Activated CD4-positive, CD25-positive, alpha-beta regulatory T cell treated with anti-CD3 and anti-CD28 coated beads, Interleukin-2, amount 50 U/mL, for 16 hours (primary cell): ENCODE results near the gene PTHLH.

Experiments used
- DNase-seq: peaks from one replicate; pipeline ENCODE4 v3.0.0-alpha.2; 2020; ENCODE audit warnings: low read depth, low spot score

PTHLH gene

DNA sequence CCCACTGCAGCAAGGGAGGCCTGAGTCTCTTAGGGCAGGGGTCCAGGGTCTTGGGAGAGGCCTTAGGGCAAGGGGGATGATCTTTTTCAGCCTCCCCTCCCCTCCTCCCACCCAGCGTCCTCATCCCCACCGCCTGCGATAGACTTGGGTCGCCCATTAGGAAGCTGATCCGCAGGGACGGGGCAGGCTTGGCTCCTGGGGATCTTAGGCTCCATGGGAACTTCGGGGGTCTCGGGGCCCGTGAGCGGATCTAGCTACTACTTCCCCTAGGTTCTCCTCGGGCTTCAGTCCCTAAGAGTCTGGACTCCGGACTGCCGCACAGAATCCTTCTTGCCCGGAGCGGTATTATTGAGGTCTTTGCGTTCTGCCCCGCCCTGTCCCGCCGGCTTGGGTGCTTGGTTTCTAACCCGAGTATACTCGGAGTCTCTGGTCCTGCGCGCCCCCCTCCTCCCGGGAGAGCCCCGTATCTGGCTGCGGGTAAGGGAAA is 2.2 kb upstream of the PTHLH start:
- DNase-seq, result no peak

DNA sequence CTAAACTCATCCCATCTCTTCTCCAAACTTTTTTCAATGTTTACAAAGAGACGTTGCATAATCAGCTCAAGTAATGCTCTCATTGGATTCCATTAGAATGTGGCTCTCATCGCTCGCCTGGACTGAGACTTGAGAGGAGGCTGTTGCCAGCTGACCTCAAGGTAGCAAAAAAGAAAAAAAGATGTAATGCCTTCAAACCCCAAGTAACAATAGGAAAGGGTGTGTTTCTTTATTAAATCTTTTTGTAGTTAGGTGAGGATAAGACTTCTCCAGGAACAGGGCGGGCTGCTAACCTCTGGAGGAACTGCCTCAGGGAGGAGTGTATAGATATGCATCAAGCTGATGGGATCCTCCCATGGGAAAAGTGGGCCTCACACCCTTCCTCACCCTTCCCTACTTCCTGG is 956 bp upstream of the PTHLH start:
- no peak for DNase-seq

DNA sequence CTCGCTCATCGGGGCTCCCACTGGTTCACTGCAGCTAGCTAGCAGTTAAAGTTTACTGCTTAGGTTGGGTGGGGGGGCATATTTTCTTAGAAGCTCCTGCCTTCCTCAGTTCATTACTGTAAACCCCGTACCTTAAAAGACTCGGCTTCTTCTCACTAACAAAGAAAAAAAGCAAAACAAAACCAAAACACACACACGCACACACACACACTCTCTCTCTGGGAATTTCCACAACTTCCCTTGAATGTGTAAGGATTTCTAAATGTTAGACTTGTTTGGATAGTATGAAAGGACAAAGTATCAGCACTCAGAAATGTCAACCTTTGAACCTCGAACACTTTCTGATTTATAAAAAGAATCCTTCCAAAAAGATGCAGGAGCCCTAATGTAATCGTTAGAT is 927 bp downstream of the PTHLH start:
- no peak for DNase-seq

DNA sequence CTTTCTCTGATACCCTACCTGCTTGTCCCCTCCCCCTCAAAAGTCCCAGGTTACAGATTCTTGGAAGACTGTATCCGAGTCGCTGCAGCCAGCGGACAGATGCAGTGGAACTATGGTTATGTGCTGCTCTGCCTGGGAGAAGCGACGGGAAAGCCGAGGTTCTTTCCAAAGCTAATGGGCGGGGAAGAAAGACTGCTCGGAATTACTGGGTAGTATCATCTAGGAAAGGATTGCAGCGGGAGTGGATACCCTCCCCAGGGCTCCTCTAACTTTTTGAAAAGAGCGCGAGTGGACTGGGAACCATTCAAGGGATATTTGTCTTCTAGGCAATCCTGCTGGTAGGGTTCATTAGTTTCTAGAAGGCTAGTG is 1.4 kb downstream of the PTHLH start:
- no peak for DNase-seq

DNA sequence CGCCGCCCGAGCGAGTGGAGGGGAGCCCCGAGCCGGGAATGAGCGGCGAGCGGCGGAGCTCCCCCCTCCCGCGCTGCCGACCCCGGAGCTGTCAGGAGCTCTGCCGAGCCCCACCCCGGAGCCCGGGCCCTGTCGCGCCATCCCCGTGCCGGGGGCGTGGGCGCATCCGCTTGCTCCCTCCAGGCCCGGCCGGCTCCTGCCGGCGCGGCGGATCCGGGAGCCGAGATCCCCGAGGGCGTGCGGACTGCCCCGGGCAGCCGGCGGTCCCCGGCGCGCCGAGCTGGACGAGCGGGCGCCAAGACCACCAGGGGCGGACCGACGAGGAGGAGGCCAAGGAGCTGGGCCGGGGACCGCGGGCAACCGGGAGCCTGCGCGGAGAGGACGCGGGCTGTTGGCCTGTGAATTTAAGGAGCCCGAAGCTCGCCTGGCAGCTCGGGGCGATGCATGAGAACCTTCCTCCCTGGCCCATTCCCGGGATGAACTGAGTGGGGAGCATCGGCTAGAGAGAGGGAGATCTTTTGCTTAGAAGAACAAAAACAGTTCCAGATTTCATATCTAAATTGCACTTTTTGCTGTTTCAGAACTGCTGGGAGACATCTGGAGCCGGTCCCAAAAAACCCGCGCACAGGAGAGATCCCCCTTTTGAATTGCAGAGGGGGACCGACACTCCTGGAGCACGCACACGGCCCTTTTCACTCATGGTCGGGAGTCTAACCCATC is 2.0 kb downstream of the PTHLH start:
- no peak for DNase-seq

DNA sequence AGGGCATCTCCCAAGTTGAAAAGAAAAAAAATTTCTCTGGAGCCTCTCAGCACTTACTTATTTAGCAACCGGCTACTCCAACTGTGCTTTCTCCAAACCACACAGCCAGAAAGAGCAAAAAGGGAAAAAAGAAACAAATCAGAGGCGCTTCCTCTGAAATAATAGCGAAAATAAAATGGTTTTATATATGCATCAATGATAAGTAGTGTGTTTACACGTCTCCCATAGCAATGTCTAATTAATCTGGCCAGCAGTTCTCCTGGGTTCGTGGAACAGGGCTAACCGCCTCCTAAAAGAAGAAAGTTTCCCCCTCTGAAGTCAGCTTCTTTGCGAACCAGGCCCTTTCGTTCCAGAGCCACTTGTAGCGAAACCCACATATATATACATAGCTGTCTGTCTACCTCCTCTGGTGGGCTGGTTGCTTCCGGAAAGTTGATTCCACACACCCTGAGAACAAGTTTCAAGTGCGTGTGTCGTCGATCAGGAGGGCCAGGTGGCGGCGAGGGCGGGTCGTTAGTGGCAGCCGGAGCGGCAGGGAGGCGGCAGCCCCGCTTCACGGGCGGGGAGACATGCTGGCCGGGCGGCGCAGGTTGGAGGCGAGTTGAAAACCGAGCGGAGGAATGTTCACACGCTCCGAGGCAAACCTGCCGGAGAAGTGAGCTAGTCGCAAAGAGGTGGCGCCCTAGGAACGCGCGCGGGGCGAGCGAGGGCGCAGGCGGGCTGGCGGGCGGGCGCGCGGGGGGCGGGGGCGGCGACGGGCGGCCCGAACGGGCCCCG is 2.7 kb downstream of the PTHLH start:
- no peak for DNase-seq

DNA sequence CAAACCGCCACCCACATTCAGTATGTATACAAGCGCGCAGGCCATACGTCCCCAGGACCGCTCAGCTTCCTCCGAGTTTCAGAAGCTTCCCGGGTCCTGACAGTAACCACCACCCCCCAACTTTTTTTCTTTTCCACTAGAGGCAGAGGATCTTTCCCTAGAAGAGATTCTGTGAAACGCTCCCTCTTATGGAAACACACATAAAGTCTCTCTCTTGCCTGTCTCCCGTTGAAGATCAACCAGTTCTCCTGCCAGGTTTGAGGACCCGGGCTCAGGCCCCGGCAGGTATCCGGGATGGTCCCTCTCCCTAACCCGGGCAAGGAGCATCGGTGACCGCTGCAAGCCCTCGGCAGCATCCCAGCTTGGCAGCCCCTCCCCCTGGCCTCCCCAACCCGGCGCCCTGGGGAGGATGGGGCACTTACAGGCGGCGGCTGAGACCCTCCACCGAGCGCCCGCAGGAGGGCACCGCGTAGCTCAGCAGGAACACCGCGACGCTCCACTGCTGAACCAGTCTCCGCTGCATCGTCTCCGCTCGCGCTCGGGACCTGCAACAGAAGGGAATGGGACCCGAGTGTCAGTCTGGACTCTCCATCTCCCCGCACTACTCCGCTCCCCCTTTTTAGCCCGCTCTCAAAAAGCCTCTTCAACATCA is 3.4 kb downstream of the PTHLH start:
- no peak for DNase-seq

DNA sequence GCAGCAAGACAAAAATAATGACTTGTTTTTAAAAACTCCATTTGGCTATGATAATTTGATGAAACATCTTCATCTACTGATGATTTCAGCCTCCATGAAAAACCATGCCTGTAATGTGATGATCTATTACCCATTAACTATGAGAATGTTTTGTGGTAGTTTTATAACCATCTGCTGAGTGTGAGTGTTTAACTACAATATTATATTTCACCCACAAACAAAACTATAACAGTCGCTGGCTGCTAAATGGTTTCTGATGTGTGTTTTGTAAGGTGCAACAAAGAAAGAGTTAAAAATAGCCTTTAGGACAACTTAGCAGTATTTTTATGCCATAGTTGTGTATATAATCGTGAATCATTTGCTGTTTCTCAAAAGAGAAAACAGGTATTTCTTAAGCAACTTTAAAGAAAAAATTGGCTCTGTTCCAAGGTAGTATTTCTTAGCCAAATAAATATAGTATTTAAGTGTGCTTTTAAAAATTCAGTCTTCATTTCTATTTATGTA is 4.9 kb downstream of the PTHLH start:
- no peak for DNase-seq

DNA sequence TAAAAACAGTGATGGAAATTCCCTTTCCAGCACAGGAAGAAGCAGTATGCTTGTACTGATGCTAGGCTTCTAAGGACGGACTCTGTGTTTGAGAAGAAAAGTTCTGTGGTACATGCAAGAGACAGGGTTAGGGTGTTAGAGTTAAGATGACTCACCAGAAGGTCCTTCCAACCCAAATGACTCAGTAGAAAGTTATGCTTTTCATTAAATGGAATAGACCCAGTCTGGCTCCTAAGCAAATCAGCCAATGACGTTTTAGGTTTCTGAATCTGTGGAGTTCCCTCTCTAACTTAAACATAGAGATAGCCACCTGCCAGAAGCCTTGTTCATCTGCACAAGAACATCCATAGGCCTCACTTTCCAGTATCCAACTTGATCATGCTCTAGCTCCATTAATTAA is 5.7 kb downstream of the PTHLH start:
- DNase-seq, result no peak

DNA sequence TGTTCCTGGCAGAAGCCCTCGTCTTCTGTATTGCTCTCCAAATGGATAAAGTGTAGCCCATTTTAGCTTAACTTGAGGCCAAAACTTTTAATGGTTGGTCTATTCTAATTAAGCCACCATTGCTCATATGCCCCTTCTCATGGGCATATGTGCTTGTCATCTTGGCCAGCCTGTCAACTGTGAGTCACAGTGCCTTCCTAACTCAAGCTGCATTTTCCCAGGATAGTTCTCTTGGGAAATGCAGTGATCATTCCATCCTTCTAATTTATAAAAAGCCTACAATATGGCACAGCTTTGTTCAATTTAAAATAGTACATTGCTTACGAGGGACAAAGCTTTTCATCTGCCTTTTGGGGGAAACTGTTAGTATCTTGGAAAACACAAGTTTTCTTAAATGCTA is 6.6 kb downstream of the PTHLH start:
- no peak for DNase-seq

DNA sequence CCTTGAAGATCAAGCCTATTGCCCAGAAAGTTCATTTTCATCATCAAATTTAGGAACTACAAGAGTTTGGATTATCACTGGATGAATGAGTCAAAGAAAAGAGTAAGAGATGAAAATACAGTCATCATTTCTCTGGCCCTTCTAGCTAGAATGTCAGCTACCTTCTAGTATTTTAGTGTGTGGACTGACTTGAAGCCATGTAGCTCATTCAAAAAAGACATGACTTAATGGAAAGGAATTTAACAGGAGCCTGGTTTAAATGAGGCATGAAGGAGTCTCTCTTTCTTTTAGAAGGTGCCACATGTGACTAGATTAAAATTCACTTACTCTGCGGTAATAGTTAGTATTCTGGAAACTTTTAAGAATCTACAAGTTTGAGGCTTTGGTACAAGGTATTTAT is 7.1 kb downstream of the PTHLH start:
- DNase-seq, result no peak

DNA sequence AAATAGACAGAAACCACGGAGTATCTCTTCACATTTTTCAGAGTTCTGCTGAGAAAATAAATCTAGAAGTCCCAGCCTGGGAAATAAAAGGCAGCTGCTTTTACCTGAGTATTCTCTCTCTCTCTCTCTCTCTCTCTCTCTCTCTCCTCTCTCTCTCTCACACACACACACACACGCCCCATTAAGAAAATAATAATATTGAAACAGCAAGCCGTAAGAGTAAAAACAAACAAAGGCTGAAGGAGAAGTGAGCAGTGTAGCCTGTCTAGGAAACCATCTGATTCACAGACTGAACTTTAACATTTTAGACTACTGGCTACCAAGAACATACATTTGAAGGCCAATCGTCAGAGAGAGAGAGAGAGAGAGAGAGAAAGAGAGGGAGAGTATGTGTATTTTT is 8.4 kb downstream of the PTHLH start:
- no peak for DNase-seq

DNA sequence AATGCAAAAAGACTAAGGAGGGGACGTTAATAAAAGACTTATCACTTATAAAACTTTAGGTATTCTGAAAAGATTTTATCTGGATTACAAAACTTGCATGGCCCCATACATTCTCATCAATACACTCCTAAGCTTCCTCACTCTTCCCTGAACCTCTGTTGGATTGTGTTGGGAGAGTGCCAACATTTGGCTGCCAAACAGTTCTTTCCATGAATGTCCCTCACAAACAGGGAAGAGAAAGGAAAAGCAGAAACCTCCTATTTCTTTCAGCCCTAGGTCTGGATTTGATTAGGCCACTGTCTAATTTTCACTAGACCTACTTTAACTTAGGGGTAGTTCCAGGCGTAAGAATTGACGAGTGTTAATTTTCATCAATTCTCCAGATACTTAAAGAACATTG is 11.7 kb downstream of the PTHLH start:
- no peak for DNase-seq

DNA sequence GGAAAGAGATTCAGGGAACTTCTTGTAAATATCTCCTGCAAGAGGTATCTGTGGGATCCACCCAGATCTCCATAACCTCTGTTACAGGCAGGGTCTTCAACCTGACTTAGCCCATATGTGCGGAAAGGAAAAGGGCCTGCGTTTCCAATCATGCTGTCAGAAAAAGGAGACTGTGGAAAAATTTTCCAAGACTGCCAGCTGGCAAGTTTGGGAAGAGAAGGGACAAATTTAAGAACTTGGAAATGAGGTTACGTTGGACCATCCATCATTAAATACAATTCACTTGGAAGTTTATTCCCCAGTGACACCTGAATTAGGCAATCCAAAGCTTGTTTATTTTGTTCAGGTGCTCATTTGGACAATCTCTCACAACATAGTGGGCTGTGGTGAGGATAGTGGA is 13.9 kb downstream of the PTHLH start:
- no peak for DNase-seq

DNA sequence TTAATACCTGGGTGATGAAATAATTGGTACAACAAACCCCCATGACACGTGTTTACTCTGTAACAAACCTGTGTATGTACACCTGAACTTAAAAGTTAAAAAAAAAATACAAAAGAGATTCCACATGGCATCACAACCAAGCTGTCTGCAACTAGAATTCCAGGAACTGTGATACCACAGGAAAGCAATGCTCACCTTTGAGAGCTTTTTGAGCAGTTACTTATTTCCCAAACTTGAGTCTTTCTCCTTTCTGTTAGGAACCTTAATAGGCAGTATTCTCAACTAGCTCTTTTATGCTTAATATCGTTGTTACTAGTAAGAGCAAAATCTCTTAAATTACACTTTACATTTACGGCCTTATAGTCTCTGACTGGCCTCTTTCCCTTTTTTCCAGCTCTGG is 15.2 kb downstream of the PTHLH start:
- DNase-seq, result no peak

DNA sequence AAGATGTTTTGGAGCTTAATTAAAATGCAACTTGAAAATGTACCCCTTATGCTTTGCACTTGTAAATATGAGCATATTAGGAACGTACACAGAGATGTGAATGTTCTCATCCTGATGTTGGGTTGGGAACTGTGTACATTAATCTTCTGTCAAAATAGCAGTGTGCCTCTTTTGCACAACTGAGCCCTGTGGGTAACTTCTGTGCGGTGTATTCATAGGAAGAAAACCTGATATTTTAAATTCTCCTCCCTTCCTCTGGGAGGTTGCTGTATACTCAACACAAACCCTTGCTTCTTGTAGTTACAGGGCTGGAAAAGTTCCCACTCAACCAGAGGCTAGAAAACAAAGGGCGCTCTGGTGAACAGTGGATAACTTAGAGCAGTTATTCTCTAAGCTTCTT is 18.7 kb downstream of the PTHLH start:
- DNase-seq, result no peak

DNA sequence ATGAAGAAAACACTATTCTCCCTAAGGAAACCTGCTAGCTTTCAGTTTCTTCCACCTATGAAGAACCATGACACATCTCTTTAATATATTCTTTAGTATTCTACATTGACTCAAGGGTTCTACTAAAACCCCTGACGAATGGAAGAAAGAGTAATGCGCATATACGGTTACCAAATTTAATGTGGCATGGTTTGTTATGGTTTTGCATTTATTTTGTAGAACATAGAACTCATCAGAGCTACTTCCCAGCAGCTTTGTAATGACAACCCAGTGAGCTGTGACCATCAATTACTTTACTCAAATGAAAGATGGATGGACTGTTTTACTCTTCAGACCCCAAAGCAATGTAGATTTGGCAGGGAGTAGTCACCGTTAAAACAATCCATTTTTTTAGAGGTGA is 19.2 kb downstream of the PTHLH start:
- DNase-seq, result no peak

DNA sequence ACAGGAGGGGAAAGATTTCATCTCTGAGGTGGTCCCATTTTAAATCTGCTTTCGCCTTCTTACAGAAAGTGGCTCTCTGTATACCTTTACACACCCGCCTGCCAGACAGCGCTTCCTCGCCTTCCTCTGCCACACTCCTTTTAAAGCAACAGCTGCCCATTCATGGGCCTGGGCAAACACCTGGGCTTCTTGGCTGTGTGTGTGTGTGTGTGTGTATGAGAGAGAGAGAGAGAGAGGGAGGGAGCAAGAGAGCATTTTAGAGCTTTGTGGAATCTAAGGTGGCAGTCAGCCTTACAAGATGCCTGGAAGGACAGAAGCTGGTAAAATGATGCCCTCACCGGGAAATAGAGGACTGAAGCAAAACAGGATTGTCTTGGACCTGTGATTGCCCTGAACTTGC is 20.0 kb downstream of the PTHLH start:
- no peak for DNase-seq

DNA sequence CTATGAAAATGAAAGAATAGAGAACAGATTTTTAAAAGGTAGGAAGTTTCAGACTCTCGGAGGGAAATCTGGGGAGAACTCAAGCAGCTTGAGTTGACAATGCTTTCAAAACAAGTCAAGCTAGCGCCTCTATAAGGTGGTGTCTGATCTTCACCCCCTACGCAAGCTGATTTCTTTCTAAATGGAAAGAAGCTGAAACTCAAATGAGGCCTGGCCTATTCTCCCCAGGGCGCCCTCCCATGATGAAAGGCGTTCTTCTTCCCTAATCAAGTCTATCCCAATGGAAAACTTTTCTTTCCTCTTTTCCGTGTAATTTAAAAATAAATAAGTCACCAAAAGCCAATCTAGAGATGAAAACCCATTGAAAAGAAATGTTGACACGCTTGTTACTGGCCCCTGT is 20.6 kb downstream of the PTHLH start:
- DNase-seq, result no peak

DNA sequence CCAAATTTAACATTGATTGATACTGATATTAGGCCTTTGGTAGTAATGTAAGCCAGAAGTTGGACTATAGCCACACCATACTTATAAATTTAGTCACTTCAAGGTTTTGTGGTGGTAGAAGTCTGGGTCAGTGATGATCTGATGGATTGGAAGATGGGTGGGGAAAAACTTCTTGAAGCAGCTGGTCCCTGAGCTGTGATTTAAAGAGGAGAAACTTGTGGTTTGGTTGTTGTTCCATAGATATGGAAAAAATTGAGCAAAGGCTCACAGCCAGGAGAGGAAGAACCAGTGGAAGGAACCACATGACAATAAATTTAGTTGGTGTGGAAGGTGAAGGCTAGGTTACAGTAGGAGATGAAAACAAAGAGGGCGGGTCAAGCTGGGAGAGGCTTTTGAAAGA is 26.1 kb downstream of the PTHLH start:
- DNase-seq, result no peak

DNA sequence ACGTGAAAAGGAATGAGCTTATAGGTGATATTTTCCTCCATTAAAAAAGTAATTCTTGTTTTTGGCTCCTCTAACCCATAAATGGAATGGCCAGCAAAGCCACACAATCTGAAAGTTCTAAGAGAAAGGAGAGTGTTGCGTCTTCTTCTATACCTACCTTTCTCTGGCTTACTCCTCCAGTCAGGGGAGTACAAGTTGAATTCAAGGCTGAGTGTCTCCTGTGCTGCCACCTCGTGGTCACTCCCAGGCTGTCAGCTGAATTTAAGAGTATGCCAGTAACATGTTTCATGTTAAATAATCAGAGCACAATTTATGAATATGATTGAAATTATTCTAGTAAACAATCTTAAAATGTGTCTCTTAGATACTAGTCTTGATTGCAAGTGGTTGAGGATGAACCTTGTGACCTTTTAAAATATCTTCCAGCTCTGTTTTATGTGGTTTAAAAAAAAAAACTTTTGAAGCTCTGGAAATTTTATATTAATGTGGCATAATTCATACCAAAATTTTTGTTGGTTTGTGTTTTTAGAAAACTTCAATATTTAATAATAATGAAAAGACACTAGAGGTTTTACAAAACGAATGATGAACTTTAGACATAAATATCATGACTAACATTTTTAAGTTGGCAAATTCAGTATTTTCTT is 31.7 kb downstream of the PTHLH start:
- DNase-seq, result peak; percentile 66

DNA sequence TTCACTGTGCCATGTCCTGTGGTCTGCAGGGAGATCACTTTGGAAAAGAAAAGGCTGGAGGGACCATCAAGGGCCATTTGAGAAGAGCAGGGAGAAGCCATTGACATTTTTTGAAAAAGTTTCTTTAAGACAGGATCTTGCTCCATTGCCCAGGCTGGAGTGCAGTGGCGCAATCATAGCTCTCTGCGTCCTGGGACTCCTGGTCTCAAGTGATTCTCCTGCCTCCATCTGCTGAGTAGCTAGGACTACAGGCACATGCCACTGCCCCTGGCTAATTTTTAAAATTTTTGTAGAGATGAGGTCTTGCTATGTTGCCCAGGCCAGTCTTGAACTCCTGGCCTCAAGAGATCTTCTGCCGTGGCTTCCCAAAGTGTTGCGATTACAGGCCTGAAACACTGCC is 32.3 kb downstream of the PTHLH start:
- DNase-seq, result no peak
